Natural killer cell (primary cell): ENCODE results near the gene TSPOAP1. TPM values are rescaled to one million over a fixed set of nuclear protein-coding genes. Genes with fewer than 3 reads are reported as not detected.

Experiments
- ATAC-seq, 3 donors: fragments of 150-1000 bp in 2 of 3; fragments of 200-7000 bp in 1 of 3; cut with Tn5 transposase; 1 replicate in 1 of 3; 2 replicates in 2 of 3; pipeline ENCODE4 v1.10.0; 2021; ENCODE audit warnings: mild to moderate bottlenecking in 2 of 3, moderate library complexity in 2 of 3
- DNase-seq, 2 donors: peaks; one replicate each; pipeline versions ENCODE4 v3.0.0 to v3.0.0-alpha.2; 2013 to 2021; ENCODE audit warnings: mixed read lengths in 1 of 2
- H3K27ac ChIP-seq: one replicate; pipeline ENCODE4 v1.5.1; 2013; ENCODE audit warnings: mild to moderate bottlenecking, low read length
- H3K27me3 ChIP-seq: one replicate; pipeline ENCODE4 v1.6.1; 2013; ENCODE audit warnings: low read length; ENCODE audit not compliant: control insufficient read depth, insufficient read depth
- H3K36me3 ChIP-seq: one replicate; pipeline ENCODE4 v1.6.1; 2013; ENCODE audit warnings: low read length; ENCODE audit not compliant: control insufficient read depth, insufficient read depth
- H3K4me1 ChIP-seq: one replicate; pipeline ENCODE4 v1.6.1; 2013; ENCODE audit warnings: low read length; ENCODE audit not compliant: control insufficient read depth, insufficient read depth
- H3K4me3 ChIP-seq: one replicate; pipeline ENCODE4 v1.5.1; 2013; ENCODE audit warnings: low read length
- H3K9me3 ChIP-seq: one replicate; pipeline ENCODE4 v1.6.1; 2013; ENCODE audit warnings: low read length; ENCODE audit not compliant: control insufficient read depth, insufficient read depth
- H3K27ac Mint-ChIP-seq, 2 donors: one replicate each; pipeline ENCODE4 v1.8.0; 2022; ENCODE audit warnings: mild to moderate bottlenecking in 2 of 2, mixed read lengths in 2 of 2, moderate library complexity in 1 of 2
- H3K27me3 Mint-ChIP-seq, 2 donors: one replicate each; pipeline ENCODE4 v1.8.0; 2022; ENCODE audit warnings: low read depth in 2 of 2, mixed read lengths in 2 of 2
- H3K36me3 Mint-ChIP-seq: one replicate; pipeline ENCODE4 v1.8.0; 2022; ENCODE audit warnings: mixed read lengths
- H3K4me1 Mint-ChIP-seq, 2 donors: one replicate each; pipeline ENCODE4 v1.8.0; 2022; ENCODE audit warnings: mixed read lengths in 2 of 2
- H3K4me3 Mint-ChIP-seq: one replicate; pipeline ENCODE4 v1.8.0; 2022; ENCODE audit warnings: mild to moderate bottlenecking, moderate library complexity, mixed read lengths
- H3K9me3 Mint-ChIP-seq, 2 donors: one replicate each; pipeline ENCODE4 v1.8.0; 2022; ENCODE audit warnings: mixed read lengths in 2 of 2
- CTCF ChIP-seq: fragments of 200-600 bp; IDR thresholded peaks from one replicate; pipeline ENCODE4 v1.8.0; 2022; ENCODE audit warnings: antibody characterized with exemption
- WGBS: methylation state at CpG from one replicate; pipeline ENCODE4 v1.1.7; 2013; ENCODE audit warnings: missing lambda C conversion rate; ENCODE audit not compliant: insufficient coverage; 5-methylcytosine and 5-hydroxymethylcytosine counted together
- intact Hi-C: fragments of 100-400 bp; cut with micrococcal nuclease; formaldehyde crosslinking; loops from one replicate; pipeline ENCODE4 v1.14.2; 2022
- total RNA-seq, 4 donors: library from RNA; stranded (reverse); fragments of 120-200 nt in 1 of 4; gene quantifications; one replicate each; pipeline versions ENCODE4 v1.2.3 to v1.2.4, GENCODE V29; 2013 to 2022

TSPOAP1 gene
- total RNA-seq, 3 donors from 2014 or later (not counting 1 experiment from before 2014, with no cell fraction given), result 176 to 282 (median 246) TPM

DNA sequence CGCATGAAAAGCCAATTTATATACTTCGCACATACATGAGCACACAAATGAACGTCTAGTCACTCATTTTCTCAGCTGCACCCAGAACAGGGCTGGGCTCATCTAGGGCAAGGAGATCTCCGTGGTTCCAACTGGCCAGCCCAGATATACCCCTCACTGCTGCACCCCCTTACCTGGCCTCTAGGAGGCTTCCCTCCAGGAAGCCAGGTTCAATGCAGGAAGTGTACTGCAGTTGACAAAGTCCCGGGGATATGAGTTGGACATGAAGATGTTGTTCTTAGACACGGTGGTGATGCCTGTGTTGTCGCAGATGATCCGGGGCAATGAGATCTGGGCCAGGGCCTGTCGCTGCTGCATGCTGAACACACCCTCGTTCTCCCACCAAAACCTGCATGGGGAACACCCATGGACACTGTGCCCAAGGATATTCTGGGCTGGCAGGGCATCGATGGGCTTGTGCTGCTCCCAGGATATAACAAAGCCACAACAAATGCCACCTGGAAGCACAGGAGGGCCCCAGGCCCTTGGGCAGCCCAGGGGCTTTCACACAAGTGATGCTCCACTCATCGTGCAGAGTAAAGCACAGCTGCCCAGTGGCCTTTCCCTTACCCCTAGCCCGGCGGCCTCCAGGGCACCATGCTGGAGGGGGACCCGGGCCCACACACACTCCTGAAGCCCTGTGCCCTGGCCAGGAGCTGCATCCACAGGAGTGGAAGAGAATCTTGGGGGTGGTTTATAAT lies 57.9 kb downstream of the TSPOAP1 start:
- TF ChIP-seq CTCF, result no peak
- H3K36me3 ChIP-seq, result no peaks in the 10 kb centered on the region
- ATAC-seq, result no peak
- Mint-ChIP-seq H3K27me3 (peaks cover 4 to 7% of the 10 kb centered on the region in 2 donors), H3K4me1 (no peaks in the 10 kb centered on the region), H3K9me3 (no peaks in the 10 kb centered on the region), H3K27ac (no peak overlapping the region), H3K4me3 (no peak overlapping the region), H3K36me3 (no peaks in the 10 kb centered on the region)
- no peaks in the 10 kb centered on the region for H3K4me1 ChIP-seq
- DNase-seq, result peak in 1 of 2 donors; percentile 18
- no peaks in the 10 kb centered on the region for H3K27me3 ChIP-seq
- no peak overlapping the region for H3K4me3 ChIP-seq
- 83% methylated on average over 15 of the region's 15 CpGs for WGBS
- no peaks in the 10 kb centered on the region for H3K9me3 ChIP-seq
- intact Hi-C loops, result no loop called here
- H3K27ac ChIP-seq, result no peak overlapping the region

- no peak overlapping the region for H3K4me3 ChIP-seq
- WGBS, result 86% methylated on average over 9 of the region's 9 CpGs
- DNase-seq (no peak), ATAC-seq (no peak)
- Mint-ChIP-seq H3K27me3 (peaks cover 8 to 13% of the 10 kb centered on the region in 2 donors), H3K27ac (no peak overlapping the region), H3K4me1 (no peaks in the 10 kb centered on the region), H3K4me3 (no peak overlapping the region), H3K9me3 (no peaks in the 10 kb centered on the region), H3K36me3 (no peaks in the 10 kb centered on the region)
- TF ChIP-seq CTCF, result no peak
- no peak overlapping the region for H3K27ac ChIP-seq
- H3K27me3 ChIP-seq, result no peaks in the 10 kb centered on the region
- intact Hi-C loops, result no loop called here
- no peaks in the 10 kb centered on the region for H3K4me1 ChIP-seq
- H3K9me3 ChIP-seq, result no peaks in the 10 kb centered on the region
- H3K36me3 ChIP-seq, result no peaks in the 10 kb centered on the region
These were observed 58.9 kb downstream of the TSPOAP1 start for GRCh38 chr17:58269557-58270291.

DNA sequence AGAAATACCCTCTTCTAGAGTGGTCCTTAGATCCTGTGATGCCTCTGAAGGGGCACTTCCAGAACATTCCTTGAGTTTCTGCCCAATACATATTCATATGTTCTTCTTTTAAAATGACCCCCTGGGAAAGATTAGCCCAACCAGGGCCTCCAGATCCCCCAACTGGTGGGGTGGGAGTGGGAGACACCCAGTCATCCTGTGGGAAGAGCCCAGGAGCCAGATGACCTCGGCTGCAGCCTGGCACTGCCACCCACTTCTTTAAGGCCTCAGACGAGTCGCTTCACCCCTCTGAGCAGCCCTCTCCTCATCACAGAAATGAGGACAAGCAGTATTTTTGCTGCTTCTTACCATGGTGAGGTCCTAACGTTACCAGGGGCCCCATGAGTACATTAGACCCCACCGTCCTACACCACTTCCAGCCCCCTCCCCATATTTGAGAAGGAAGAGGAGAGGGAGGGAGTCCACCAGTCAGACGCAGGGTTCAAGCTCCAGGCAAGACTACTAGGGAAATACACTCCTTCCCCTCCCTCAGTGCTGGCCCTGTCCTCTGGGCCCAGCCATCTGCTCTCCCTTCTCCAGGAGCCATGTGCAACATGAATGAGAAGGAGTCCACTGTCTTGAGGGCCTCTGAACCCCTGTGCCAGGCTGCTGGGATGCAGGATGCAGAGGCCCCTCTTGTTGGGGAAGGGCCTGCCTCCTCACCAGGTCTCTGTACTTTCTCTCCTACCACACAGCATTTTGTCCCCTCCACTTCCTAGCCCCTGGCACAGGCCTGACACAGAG lies 59.6 kb downstream of the TSPOAP1 start:
- Mint-ChIP-seq H3K36me3 (no peaks in the 10 kb centered on the region), H3K9me3 (no peaks in the 10 kb centered on the region), H3K27ac (no peak overlapping the region), H3K27me3 (peaks cover 14 to 21% of the 10 kb centered on the region in 2 donors), H3K4me3 (no peak overlapping the region), H3K4me1 (no peaks in the 10 kb centered on the region)
- Histone ChIP-seq H3K4me3 (no peak overlapping the region), H3K27me3 (no peaks in the 10 kb centered on the region), H3K4me1 (no peaks in the 10 kb centered on the region), H3K27ac (no peak overlapping the region), H3K9me3 (no peaks in the 10 kb centered on the region), H3K36me3 (no peaks in the 10 kb centered on the region)
- intact Hi-C loops, result no loop called here
- ATAC-seq (no peak), DNase-seq (no peak)
- 91% methylated on average over 4 of the region's 6 CpGs for WGBS
- TF ChIP-seq CTCF, result no peak
